Activated CD8-positive, alpha-beta memory T cell treated with anti-CD3 and anti-CD28 coated beads, Interleukin-2, amount 10 ng/mL, durations not matched to agents 7 days and 5 days (primary cell): ENCODE measurements around the gene HEATR1. TPM values are rescaled to one million over a fixed set of nuclear protein-coding genes. Genes with fewer than 3 reads are reported as not detected.

Experiments
- ATAC-seq: fragments of 150-1000 bp; cut with Tn5 transposase; one replicate; pipeline ENCODE4 v1.10.0; 2021; ENCODE audit warnings: moderate library complexity
- CTCF ChIA-PET: fragments of 350-600 bp; sonication (Branson Sonifier 250); formaldehyde crosslinking; loops from one replicate; lab custom pipeline; 2021; ENCODE audit warnings: antibody characterized with exemption; lab: Charles Lee
- DNase-seq: peaks from one replicate; pipeline ENCODE4 v3.0.0-alpha.2; 2020
- H3K27ac Mint-ChIP-seq: one replicate; pipeline ENCODE4 v1.8.0; 2021; ENCODE audit warnings: mild to moderate bottlenecking, mixed read lengths
- H3K27me3 Mint-ChIP-seq: one replicate; pipeline ENCODE4 v1.8.0; 2021; ENCODE audit warnings: mixed read lengths
- H3K36me3 Mint-ChIP-seq: one replicate; pipeline ENCODE4 v1.8.0; 2021; ENCODE audit warnings: mild to moderate bottlenecking, mixed read lengths
- H3K4me1 Mint-ChIP-seq: one replicate; pipeline ENCODE4 v1.8.0; 2021; ENCODE audit warnings: mixed read lengths
- H3K4me3 Mint-ChIP-seq: one replicate; pipeline ENCODE4 v1.8.0; 2021; ENCODE audit warnings: mild to moderate bottlenecking, moderate library complexity, mixed read lengths
- H3K9me3 Mint-ChIP-seq: one replicate; pipeline ENCODE4 v1.8.0; 2022; ENCODE audit warnings: low read depth, mixed read lengths
- total RNA-seq, 2 experiments: library from RNA; stranded (reverse); gene quantifications; one replicate each; pipeline ENCODE4 v1.2.3, GENCODE V29; 2021

The HEATR1 gene
- 10 to 100 TPM; 40.2 to 57.6 TPM for total RNA-seq

DNA sequence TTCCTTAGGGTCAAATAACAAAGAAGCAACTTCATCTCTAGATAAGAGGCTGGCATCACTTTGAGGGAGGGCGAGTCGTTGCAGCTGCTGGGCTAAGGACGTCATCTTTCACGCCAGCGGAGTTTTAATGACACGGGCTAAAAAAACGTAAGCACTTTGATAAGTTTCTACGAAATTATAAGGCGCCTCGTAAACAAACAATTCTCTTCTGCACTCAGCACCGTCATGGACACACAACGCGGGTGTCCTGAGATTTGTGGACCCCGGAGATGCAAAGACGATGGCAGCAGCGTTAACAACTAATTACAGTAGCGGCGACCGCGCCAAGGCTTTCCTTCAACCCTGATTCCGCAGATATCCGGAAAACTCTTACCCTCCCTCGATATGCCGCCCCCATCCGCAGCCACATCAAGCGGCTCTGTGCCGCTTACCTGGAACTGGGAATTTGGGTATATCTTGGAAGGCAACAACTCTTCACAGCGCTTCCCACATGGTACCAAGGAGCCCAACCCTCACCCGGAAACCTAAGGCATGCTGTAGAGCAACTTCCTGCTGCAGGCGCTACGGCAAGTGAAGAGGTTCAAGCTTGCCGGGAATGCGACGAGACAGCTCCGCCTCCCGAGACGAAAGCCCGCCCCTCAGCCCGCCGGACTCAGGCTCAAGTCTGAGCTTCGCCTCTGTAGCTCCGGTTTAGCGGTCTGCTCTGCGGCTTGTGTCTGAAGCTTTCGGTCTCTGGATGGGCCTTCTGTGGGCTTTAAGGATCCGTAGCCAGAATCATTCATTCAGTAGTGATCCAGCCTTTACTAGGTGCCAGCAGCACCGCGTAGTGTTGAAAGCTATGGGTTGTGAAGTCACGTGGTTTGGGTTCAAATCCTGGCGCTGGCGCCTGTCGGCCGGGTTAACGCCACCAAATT, at the start of gene HEATR1:
HEATR1 (minus strand) TSS at position 526 of the 914 bp plus-strand sequence; CDS start at position 105, 421 bp downstream.
- peaks cover 26% of the 10 kb centered on the region for H3K4me1 Mint-ChIP-seq
- H3K27ac Mint-ChIP-seq: peak within 1 kb of the TSS; percentile 94
- no peaks in the 10 kb centered on the region for H3K9me3 Mint-ChIP-seq
- H3K36me3 Mint-ChIP-seq: peaks cover 5% of the 10 kb centered on the region
- H3K4me3 Mint-ChIP-seq: peak within 1 kb of the TSS; percentile 100
- CTCF ChIA-PET: interaction anchor here (0.7 to 1.4 kb wide), 6 partner anchors 12 to 319 kb away, joined by 3 to 4 read pairs (median 4); partner anchors contain the start of gene MTR
- ATAC-seq: peak; percentile 93
- DNase-seq: peak; percentile 91
- peaks cover 13% of the 10 kb centered on the region for H3K27me3 Mint-ChIP-seq

DNA sequence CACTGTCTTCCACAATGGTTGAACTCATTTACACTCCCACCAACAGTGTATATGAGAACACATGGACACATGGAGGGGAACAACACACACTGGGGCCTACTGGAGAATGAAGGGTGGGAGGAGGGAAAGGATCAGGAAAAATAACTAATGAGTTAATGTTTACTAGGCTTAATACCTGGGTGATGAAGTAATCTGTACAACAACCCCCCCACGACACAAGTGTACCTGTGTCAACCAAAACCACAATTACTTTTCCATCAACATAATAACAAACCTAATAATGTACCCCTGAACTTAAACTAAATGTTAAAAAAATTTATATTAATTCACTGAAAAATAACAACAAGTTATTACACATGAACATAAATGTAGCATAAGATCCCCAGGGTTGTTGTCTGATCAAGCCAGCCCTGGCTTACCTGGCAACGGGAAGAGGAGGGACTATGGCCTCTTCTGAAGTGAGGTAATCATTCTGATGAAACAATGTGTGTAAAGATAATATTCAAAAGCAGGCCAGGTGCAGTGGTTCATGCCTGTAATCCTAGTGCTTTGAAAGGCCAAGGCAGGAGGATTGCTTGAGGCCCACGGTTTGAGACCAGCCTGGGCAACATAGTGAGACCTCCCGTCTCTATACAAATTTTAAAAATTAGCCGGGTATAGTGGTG, 40.8 kb upstream of the HEATR1 start:
- no peaks in the 10 kb centered on the region for H3K36me3 Mint-ChIP-seq
- CTCF ChIA-PET: no interaction called here
- H3K4me3 Mint-ChIP-seq: no peak overlapping the region
- no peaks in the 10 kb centered on the region for H3K27me3 Mint-ChIP-seq
- H3K27ac Mint-ChIP-seq: no peak overlapping the region
- no peaks in the 10 kb centered on the region for H3K9me3 Mint-ChIP-seq
- no peak for DNase-seq
- H3K4me1 Mint-ChIP-seq: no peaks in the 10 kb centered on the region
- ATAC-seq: no peak

DNA sequence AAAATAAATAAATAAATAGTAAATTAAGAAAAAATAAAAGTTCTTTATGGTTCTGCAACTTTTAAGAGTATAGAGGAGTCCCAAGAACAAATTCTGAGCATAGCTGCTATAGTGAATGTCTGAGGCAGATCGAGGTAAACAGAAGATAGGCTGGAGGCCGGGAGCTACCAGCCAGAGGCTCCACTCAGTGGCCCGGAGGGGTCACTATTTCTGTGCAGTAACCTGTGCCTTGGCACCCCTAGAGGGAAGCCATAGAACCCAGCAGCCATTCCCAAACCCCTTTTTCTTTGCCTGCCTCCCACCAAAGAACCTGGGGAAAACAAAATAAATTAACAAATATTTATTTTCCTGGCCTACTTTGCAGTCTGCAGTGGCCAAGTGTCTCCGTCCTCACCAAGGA, 38.4 kb upstream of the HEATR1 start:
- Mint-ChIP-seq H3K4me3 (no peak overlapping the region), H3K27me3 (no peaks in the 10 kb centered on the region), H3K9me3 (no peaks in the 10 kb centered on the region), H3K27ac (no peak overlapping the region), H3K4me1 (no peaks in the 10 kb centered on the region), H3K36me3 (no peaks in the 10 kb centered on the region)
- DNase-seq (no peak), ATAC-seq (no peak)
- CTCF ChIA-PET: no interaction called here

DNA sequence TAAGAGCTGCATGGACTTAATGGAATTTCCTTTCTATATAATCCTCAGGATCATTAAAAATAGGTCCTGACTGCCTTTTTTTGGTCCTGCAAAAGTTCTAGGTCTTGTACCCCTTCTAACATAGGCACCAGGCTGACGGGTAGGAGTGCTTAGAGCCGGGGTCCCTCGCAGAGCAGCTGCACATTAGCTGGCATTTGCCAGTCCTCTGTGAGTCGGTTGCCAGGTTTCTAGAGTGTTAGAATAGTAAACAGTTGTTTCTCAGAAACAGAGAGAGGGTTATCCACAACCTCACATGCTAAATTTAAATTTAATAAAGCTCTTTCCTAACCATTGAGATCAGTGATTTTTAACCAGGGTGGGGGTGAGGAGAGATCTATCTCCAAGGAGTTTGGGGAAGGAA, 35.4 kb upstream of the HEATR1 start:
- ATAC-seq: no peak
- CTCF ChIA-PET: no interaction called here
- Mint-ChIP-seq H3K27ac (no peak overlapping the region), H3K4me3 (no peak overlapping the region), H3K36me3 (no peaks in the 10 kb centered on the region), H3K9me3 (no peaks in the 10 kb centered on the region), H3K27me3 (no peaks in the 10 kb centered on the region), H3K4me1 (no peaks in the 10 kb centered on the region)
- no peak for DNase-seq

- H3K27ac Mint-ChIP-seq: no peak overlapping the region
- DNase-seq (no peak), ATAC-seq (no peak)
- no peaks in the 10 kb centered on the region for H3K9me3 Mint-ChIP-seq
- H3K4me3 Mint-ChIP-seq: no peak overlapping the region
- CTCF ChIA-PET: no interaction called here
- H3K4me1 Mint-ChIP-seq: no peaks in the 10 kb centered on the region
- H3K36me3 Mint-ChIP-seq: no peaks in the 10 kb centered on the region
- no peaks in the 10 kb centered on the region for H3K27me3 Mint-ChIP-seq
Observed at GRCh38 chr1:236638945-236639344, 34.6 kb upstream of the HEATR1 start.

- H3K9me3 Mint-ChIP-seq: no peaks in the 10 kb centered on the region
- no peak for ATAC-seq
- CTCF ChIA-PET: no interaction called here
- no peak overlapping the region for H3K27ac Mint-ChIP-seq
- no peak overlapping the region for H3K4me3 Mint-ChIP-seq
- H3K27me3 Mint-ChIP-seq: no peaks in the 10 kb centered on the region
- H3K36me3 Mint-ChIP-seq: no peaks in the 10 kb centered on the region
- DNase-seq: no peak
- no peaks in the 10 kb centered on the region for H3K4me1 Mint-ChIP-seq
Observed at GRCh38 chr1:236636017-236636416, 31.7 kb upstream of the HEATR1 start.

DNA sequence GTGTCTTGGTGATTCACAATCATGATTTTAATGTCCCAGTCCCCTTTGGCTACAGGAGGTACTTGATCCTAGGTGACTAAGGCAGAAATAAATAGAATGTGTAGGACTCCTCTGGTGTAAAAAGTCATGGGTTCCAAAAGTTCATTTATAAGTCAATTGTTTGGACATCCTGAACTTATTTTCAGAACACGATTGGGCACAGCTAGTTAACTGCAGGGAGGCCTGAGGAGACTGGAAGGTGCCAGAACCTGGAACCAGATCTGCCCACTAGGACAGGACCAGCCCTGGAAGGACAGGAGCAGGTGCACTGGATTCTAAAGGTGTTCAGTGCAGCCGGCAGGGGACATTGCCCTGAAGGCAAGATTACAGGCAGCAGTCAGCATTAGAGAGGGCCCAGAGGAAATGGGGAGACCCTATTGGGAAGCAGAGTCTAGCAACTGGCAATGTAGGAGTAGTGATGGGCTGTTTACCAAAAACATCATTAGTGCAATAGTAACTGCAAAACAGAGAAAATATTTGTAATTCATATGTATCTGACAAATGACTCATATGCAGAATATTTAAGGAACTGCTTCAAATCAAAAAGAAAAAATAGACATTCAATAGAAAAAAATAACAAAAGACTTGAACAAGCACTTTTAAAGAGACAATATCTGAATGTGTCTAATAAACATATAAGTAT, 23.6 kb upstream of the HEATR1 start:
- Mint-ChIP-seq H3K27ac (no peak overlapping the region), H3K9me3 (no peaks in the 10 kb centered on the region), H3K27me3 (peaks cover 53% of the 10 kb centered on the region), H3K36me3 (no peaks in the 10 kb centered on the region), H3K4me1 (no peaks in the 10 kb centered on the region), H3K4me3 (no peak overlapping the region)
- CTCF ChIA-PET: no interaction called here
- ATAC-seq: no peak
- DNase-seq: no peak

DNA sequence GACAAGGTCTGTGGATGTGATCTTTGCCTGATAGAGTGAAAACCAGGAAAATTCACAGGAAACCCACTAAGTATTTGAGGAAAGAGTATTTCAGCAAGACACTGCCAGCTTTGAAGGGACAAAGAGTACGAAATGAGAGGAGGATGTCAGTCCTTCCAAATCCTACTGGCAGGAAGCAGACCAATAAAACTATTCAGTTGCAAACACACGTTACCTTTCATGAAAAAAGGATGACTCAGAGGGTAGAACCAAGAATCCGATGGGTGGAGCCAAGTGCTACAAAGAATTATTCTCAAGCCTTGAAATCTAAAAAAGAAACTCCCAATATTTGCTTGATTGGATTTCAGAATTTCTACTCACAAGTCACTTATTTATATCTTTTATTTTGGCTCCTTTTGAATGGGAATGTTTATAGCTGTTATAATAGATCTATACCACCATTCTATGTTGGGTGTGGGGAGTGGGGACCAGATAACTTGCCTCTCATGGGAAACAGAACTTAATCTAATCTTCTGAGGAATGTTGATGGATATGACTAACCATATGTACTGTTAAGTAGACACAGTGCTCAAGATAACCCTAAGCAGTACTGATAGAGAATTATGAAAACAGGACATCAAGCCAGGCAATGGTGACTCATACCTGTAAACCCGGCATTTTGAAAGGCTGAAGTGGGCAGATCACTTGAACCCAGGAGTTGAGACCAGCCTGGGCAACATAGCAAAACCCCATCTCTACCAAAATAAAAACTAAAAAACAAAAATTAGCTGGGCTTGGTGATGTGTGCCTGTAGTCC, 19.3 kb upstream of the HEATR1 start:
- no peaks in the 10 kb centered on the region for H3K9me3 Mint-ChIP-seq
- DNase-seq: no peak
- CTCF ChIA-PET: no interaction called here
- peaks cover 65% of the 10 kb centered on the region for H3K27me3 Mint-ChIP-seq
- ATAC-seq: no peak
- no peaks in the 10 kb centered on the region for H3K4me1 Mint-ChIP-seq
- no peak overlapping the region for H3K4me3 Mint-ChIP-seq
- no peak overlapping the region for H3K27ac Mint-ChIP-seq
- no peaks in the 10 kb centered on the region for H3K36me3 Mint-ChIP-seq

DNA sequence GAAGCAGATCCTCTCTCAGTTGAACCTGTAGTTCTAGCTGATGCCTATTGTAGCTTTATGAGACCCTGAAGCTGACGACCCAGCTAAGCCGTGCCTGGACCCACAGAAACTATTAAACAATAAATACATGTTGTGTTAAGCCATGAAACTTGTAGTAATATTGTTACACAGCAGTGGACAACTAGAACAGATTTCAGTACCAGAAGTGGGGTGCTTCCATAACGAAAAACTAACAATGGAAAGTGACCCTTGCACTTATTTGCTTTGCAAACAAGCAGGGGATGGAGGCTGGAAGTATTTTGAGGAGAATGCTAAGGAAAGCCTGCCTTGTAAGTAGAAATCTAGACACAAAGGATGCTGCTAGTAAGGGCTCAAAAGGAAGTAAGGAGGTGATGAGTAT, 18.1 kb upstream of the HEATR1 start:
- H3K4me3 Mint-ChIP-seq: no peak overlapping the region
- no peak overlapping the region for H3K27ac Mint-ChIP-seq
- no peaks in the 10 kb centered on the region for H3K9me3 Mint-ChIP-seq
- CTCF ChIA-PET: no interaction called here
- ATAC-seq: no peak
- no peaks in the 10 kb centered on the region for H3K36me3 Mint-ChIP-seq
- no peak for DNase-seq
- no peaks in the 10 kb centered on the region for H3K4me1 Mint-ChIP-seq
- peaks cover 61% of the 10 kb centered on the region for H3K27me3 Mint-ChIP-seq

GRCh38 chr1:236619398-236619797, 15.1 kb upstream of the HEATR1 start:
- no peaks in the 10 kb centered on the region for H3K36me3 Mint-ChIP-seq
- H3K27ac Mint-ChIP-seq: no peak overlapping the region
- CTCF ChIA-PET: no interaction called here
- peaks cover 60% of the 10 kb centered on the region for H3K27me3 Mint-ChIP-seq
- H3K4me3 Mint-ChIP-seq: no peak overlapping the region
- DNase-seq (no peak), ATAC-seq (no peak)
- H3K9me3 Mint-ChIP-seq: no peaks in the 10 kb centered on the region
- no peaks in the 10 kb centered on the region for H3K4me1 Mint-ChIP-seq

DNA sequence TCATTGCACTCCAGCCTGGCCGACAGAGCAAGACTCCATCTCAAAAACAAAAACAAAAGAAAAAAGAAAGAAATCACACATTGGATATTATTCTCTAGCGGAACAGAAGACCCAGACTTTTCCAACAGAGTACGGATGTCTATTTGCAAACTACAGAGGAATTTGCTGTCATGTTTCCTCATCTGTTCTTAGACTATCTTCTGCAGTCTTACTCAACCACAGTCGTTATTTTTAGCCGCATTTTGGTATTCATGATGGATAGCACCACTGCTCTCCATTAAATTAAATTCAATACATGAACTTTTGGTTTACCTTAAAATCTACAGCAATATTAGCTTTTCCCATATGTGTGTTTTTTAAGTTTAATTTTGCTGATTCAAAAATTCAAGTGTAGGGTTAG, 14.2 kb upstream of the HEATR1 start:
- CTCF ChIA-PET: no interaction called here
- no peaks in the 10 kb centered on the region for H3K4me1 Mint-ChIP-seq
- H3K9me3 Mint-ChIP-seq: no peaks in the 10 kb centered on the region
- H3K36me3 Mint-ChIP-seq: no peaks in the 10 kb centered on the region
- DNase-seq (no peak), ATAC-seq (no peak)
- peaks cover 54% of the 10 kb centered on the region for H3K27me3 Mint-ChIP-seq
- H3K27ac Mint-ChIP-seq: no peak overlapping the region
- H3K4me3 Mint-ChIP-seq: no peak overlapping the region

GRCh38 chr1:236615399-236616148, 11.3 kb upstream of the HEATR1 start:
- CTCF ChIA-PET: interaction anchor here (1.1 to 1.4 kb wide), 2 partner anchors 11 to 100 kb away, joined by 3 to 4 read pairs; partner anchors contain the start of gene HEATR1
- H3K27me3 Mint-ChIP-seq: peaks cover 59% of the 10 kb centered on the region
- no peak for ATAC-seq
- no peak for DNase-seq
- H3K9me3 Mint-ChIP-seq: no peaks in the 10 kb centered on the region
- H3K4me1 Mint-ChIP-seq: no peaks in the 10 kb centered on the region
- H3K27ac Mint-ChIP-seq: no peak overlapping the region
- H3K36me3 Mint-ChIP-seq: no peaks in the 10 kb centered on the region
- H3K4me3 Mint-ChIP-seq: no peak overlapping the region
